HEK293 (cell line): ENCODE results near the gene LRP1-AS.

ENCODE experiments used
- CTCF ChIA-PET: fragments of 350-600 bp; formaldehyde crosslinking; extraction: SDS; loops from one replicate; lab custom pipeline; 2021; ENCODE audit warnings: antibody characterized with exemption; lab: Yijun Ruan, JAX
- POLR2A ChIA-PET: fragments of 300-600 bp; formaldehyde crosslinking; extraction: SDS; loops from one replicate; lab custom pipeline; 2020; ENCODE audit warnings: antibody characterized with exemption, inconsistent platforms; lab: Yijun Ruan, JAX
- H3K27ac ChIP-seq: fragments of 200-500 bp; sonication (Bioruptor generic); 2 replicates; pipeline ENCODE4 v1.5.1; 2014; ENCODE audit warnings: low read depth, low read length, control low read depth, inconsistent platforms; ENCODE audit errors: extremely low read depth
- H3K36me3 ChIP-seq, 2 experiments: fragments of 200-500 bp in 1 of 2; sonication (Bioruptor generic) in 1 of 2; 1 replicate in 1 of 2; 2 replicates in 1 of 2; pipeline ENCODE4 v1.5.1; 2014 to 2017; ENCODE audit warnings: inconsistent platforms in 2 of 2, low read length in 2 of 2; ENCODE audit not compliant: control insufficient read depth in 2 of 2, insufficient read depth in 1 of 2
- H3K4me1 ChIP-seq: fragments of 200-500 bp; sonication (Bioruptor generic); 2 replicates; pipeline ENCODE4 v1.5.1; 2014; ENCODE audit warnings: mild to moderate bottlenecking, low read length, inconsistent platforms; ENCODE audit not compliant: control insufficient read depth, insufficient read depth
- H3K4me3 ChIP-seq: 2 replicates; pipeline ENCODE4 v1.5.1; 2011; ENCODE audit warnings: low read depth, mild to moderate bottlenecking, control low read depth, low read length, moderate library complexity
- H3K9me3 ChIP-seq: fragments of 200-500 bp; sonication (Bioruptor generic); 2 replicates; pipeline ENCODE4 v1.5.1; 2014; ENCODE audit warnings: low read depth, low read length, inconsistent platforms; ENCODE audit not compliant: control insufficient read depth, insufficient read depth
- AEBP2 ChIP-seq: fragments of 450-650 bp; formaldehyde crosslinking; IDR thresholded peaks from 2 replicates; pipeline ENCODE4 v1.5.1; 2016; ENCODE audit warnings: missing biosample characterization, missing genetic modification characterization, borderline replicate concordance
- FEZF1 ChIP-seq: fragments of 450-650 bp; formaldehyde crosslinking; IDR thresholded peaks from 2 replicates; pipeline ENCODE4 v1.5.1; 2016; ENCODE audit warnings: missing biosample characterization, missing genetic modification characterization
- HOXA7 ChIP-seq: sonication (generic); formaldehyde crosslinking; IDR thresholded peaks from 2 replicates; pipeline ENCODE4 v1.8.1; 2022; ENCODE audit warnings: missing genetic modification reagents, borderline replicate concordance
- PRDM10 ChIP-seq: fragments of 450-650 bp; formaldehyde crosslinking; IDR thresholded peaks from 2 replicates; pipeline ENCODE4 v1.5.1; 2016; ENCODE audit warnings: missing biosample characterization, missing genetic modification characterization
- PRDM6 ChIP-seq: fragments of 450-650 bp; formaldehyde crosslinking; IDR thresholded peaks from 2 replicates; pipeline ENCODE4 v1.5.1; 2017; ENCODE audit warnings: missing biosample characterization, missing genetic modification characterization
- TSHZ1 ChIP-seq: fragments of 450-650 bp; formaldehyde crosslinking; IDR thresholded peaks from 2 replicates; pipeline ENCODE4 v1.5.1; 2016; ENCODE audit warnings: missing biosample characterization, missing genetic modification characterization, borderline replicate concordance
- YY1 ChIP-seq: fragments of 450-650 bp; formaldehyde crosslinking; IDR thresholded peaks from 2 replicates; pipeline ENCODE4 v1.5.1; 2018; ENCODE audit warnings: missing biosample characterization, missing genetic modification characterization
- ZBTB6 ChIP-seq: fragments of 450-650 bp; formaldehyde crosslinking; IDR thresholded peaks from 2 replicates; pipeline ENCODE4 v1.5.1; 2017; ENCODE audit warnings: missing biosample characterization, missing genetic modification characterization
- ZNF132 ChIP-seq: fragments of 450-650 bp; formaldehyde crosslinking; IDR thresholded peaks from 2 replicates; pipeline ENCODE4 v1.5.1; 2017; ENCODE audit warnings: missing biosample characterization, missing genetic modification characterization, borderline replicate concordance
- ZNF248 ChIP-seq: fragments of 450-650 bp; formaldehyde crosslinking; IDR thresholded peaks from 2 replicates; pipeline ENCODE4 v1.5.1; 2017; ENCODE audit warnings: missing biosample characterization, missing genetic modification characterization
- ZNF274 ChIP-seq, 2 experiments: fragments of 200-500 bp in 1 of 2; fragments of 450-650 bp in 1 of 2; sonication (Bioruptor generic) in 1 of 2; formaldehyde crosslinking in 1 of 2; IDR thresholded peaks; 2 replicates each; pipeline versions ENCODE4 v1.5.1 to v1.6.1; 2014 to 2016; ENCODE audit warnings: borderline replicate concordance in 1 of 2, inconsistent platforms in 1 of 2, low read length in 1 of 2, missing biosample characterization in 1 of 2, missing genetic modification characterization in 1 of 2
- ZNF548 ChIP-seq: fragments of 450-650 bp; formaldehyde crosslinking; IDR thresholded peaks from 2 replicates; pipeline ENCODE4 v1.5.1; 2016; ENCODE audit warnings: missing biosample characterization, missing genetic modification characterization
- ZNF555 ChIP-seq: fragments of 450-650 bp; formaldehyde crosslinking; conservative IDR thresholded peaks from 2 replicates; pipeline ENCODE4 v1.5.1; 2017; ENCODE audit warnings: missing biosample characterization, mild to moderate bottlenecking, missing genetic modification characterization, inconsistent platforms
- ZNF658 ChIP-seq: fragments of 450-650 bp; formaldehyde crosslinking; IDR thresholded peaks from 2 replicates; pipeline ENCODE4; 2016; ENCODE audit warnings: missing biosample characterization, missing genetic modification characterization
- ZNF692 ChIP-seq: fragments of 450-650 bp; formaldehyde crosslinking; IDR thresholded peaks from 2 replicates; pipeline ENCODE4 v1.5.1; 2016; ENCODE audit warnings: missing biosample characterization, missing genetic modification characterization
- ZNF701 ChIP-seq: fragments of 450-650 bp; formaldehyde crosslinking; IDR thresholded peaks from 2 replicates; pipeline ENCODE4 v1.5.1; 2016; ENCODE audit warnings: missing biosample characterization, missing genetic modification characterization
- ZSCAN16 ChIP-seq: fragments of 450-650 bp; formaldehyde crosslinking; IDR thresholded peaks from 2 replicates; pipeline ENCODE4 v1.5.1; 2016; ENCODE audit warnings: missing biosample characterization, missing genetic modification characterization

The LRP1-AS gene

GRCh38 chr12:57105011-57105753 lies 42.2 kb downstream of the LRP1-AS start (continued):
- TF ChIP-seq PRDM6 (tag by site-specific recombination) (no peak), ZNF274 (IDR thresholded peaks at IDR 0.05; ENCODE audit: low read length) (no peak), ZNF274 (tag by site-specific recombination; IDR thresholded peaks at IDR 0.05; ENCODE audit: borderline replicate concordance) (no peak)
- TF ChIP-seq, all 188 proteins: peak for 0

- H3K4me3 ChIP-seq: no peak overlapping the region
- H3K4me1 ChIP-seq: no peaks in the 10 kb centered on the region
- H3K27ac ChIP-seq: no peak overlapping the region
- CTCF ChIA-PET: interaction anchor here (0.5 to 2.2 kb wide), 3 partner anchors 35 to 104 kb away, joined by 3 to 10 read pairs (median 8); no protein-coding TSS in a partner anchor
- POLR2A ChIA-PET: interaction anchor here (1.7 kb wide), 1 partner anchor 25 kb away, joined by 4 read pairs; the partner anchor contains the start of gene NEMP1
- TF ChIP-seq ZNF701 (tag by site-specific recombination) (no peak), ZNF692 (tag by site-specific recombination) (no peak), ZNF555 (tag by site-specific recombination) (no peak), FEZF1 (tag by site-specific recombination) (no peak), AEBP2 (tag by site-specific recombination) (no peak), ZNF548 (tag by site-specific recombination) (no peak), ZNF248 (tag by site-specific recombination) (no peak), PRDM10 (tag by site-specific recombination) (no peak), ZNF658 (tag by site-specific recombination) (no peak), YY1 (no peak), TSHZ1 (tag by site-specific recombination) (no peak), ZSCAN16 (tag by site-specific recombination) (no peak), ZBTB6 (tag by site-specific recombination) (no peak), ZNF132 (tag by site-specific recombination) (no peak), HOXA7 (no peak)
- peaks cover 0 to 20% of the 10 kb centered on the region in 2 experiments; a peak in 1 of 3 replicates for H3K36me3 ChIP-seq
- H3K9me3 ChIP-seq: no peaks in the 10 kb centered on the region
Measured at GRCh38 chr12:57104292-57104910, 43.0 kb downstream of the LRP1-AS start.
